Natural killer cell (primary cell): ENCODE data around the gene RBM45. TPM values are rescaled to one million over a fixed set of nuclear protein-coding genes. Genes with fewer than 3 reads are reported as not detected.

ENCODE experiments used
- ATAC-seq, 3 donors: fragments of 150-1000 bp in 2 of 3; fragments of 200-7000 bp in 1 of 3; cut with Tn5 transposase; 1 replicate in 1 of 3; 2 replicates in 2 of 3; pipeline ENCODE4 v1.10.0; 2021; ENCODE audit warnings: mild to moderate bottlenecking in 2 of 3, moderate library complexity in 2 of 3
- DNase-seq, 2 donors: peaks; one replicate each; pipeline versions ENCODE4 v3.0.0 to v3.0.0-alpha.2; 2013 to 2021; ENCODE audit warnings: mixed read lengths in 1 of 2
- H3K27ac ChIP-seq: one replicate; pipeline ENCODE4 v1.5.1; 2013; ENCODE audit warnings: mild to moderate bottlenecking, low read length
- H3K27me3 ChIP-seq: one replicate; pipeline ENCODE4 v1.6.1; 2013; ENCODE audit warnings: low read length; ENCODE audit not compliant: control insufficient read depth, insufficient read depth
- H3K36me3 ChIP-seq: one replicate; pipeline ENCODE4 v1.6.1; 2013; ENCODE audit warnings: low read length; ENCODE audit not compliant: control insufficient read depth, insufficient read depth
- H3K4me1 ChIP-seq: one replicate; pipeline ENCODE4 v1.6.1; 2013; ENCODE audit warnings: low read length; ENCODE audit not compliant: control insufficient read depth, insufficient read depth
- H3K4me3 ChIP-seq: one replicate; pipeline ENCODE4 v1.5.1; 2013; ENCODE audit warnings: low read length
- H3K9me3 ChIP-seq: one replicate; pipeline ENCODE4 v1.6.1; 2013; ENCODE audit warnings: low read length; ENCODE audit not compliant: control insufficient read depth, insufficient read depth
- H3K27ac Mint-ChIP-seq, 2 donors: one replicate each; pipeline ENCODE4 v1.8.0; 2022; ENCODE audit warnings: mild to moderate bottlenecking in 2 of 2, mixed read lengths in 2 of 2, moderate library complexity in 1 of 2
- H3K27me3 Mint-ChIP-seq, 2 donors: one replicate each; pipeline ENCODE4 v1.8.0; 2022; ENCODE audit warnings: low read depth in 2 of 2, mixed read lengths in 2 of 2
- H3K36me3 Mint-ChIP-seq: one replicate; pipeline ENCODE4 v1.8.0; 2022; ENCODE audit warnings: mixed read lengths
- H3K4me1 Mint-ChIP-seq, 2 donors: one replicate each; pipeline ENCODE4 v1.8.0; 2022; ENCODE audit warnings: mixed read lengths in 2 of 2
- H3K4me3 Mint-ChIP-seq: one replicate; pipeline ENCODE4 v1.8.0; 2022; ENCODE audit warnings: mild to moderate bottlenecking, moderate library complexity, mixed read lengths
- H3K9me3 Mint-ChIP-seq, 2 donors: one replicate each; pipeline ENCODE4 v1.8.0; 2022; ENCODE audit warnings: mixed read lengths in 2 of 2
- CTCF ChIP-seq: fragments of 200-600 bp; IDR thresholded peaks from one replicate; pipeline ENCODE4 v1.8.0; 2022; ENCODE audit warnings: antibody characterized with exemption
- WGBS: methylation state at CpG from one replicate; pipeline ENCODE4 v1.1.7; 2013; ENCODE audit warnings: missing lambda C conversion rate; ENCODE audit not compliant: insufficient coverage; 5-methylcytosine and 5-hydroxymethylcytosine counted together
- intact Hi-C: fragments of 100-400 bp; cut with micrococcal nuclease; formaldehyde crosslinking; loops from one replicate; pipeline ENCODE4 v1.14.2; 2022
- total RNA-seq, 4 donors: library from RNA; stranded (reverse); fragments of 120-200 nt in 1 of 4; gene quantifications; one replicate each; pipeline versions ENCODE4 v1.2.3 to v1.2.4, GENCODE V29; 2013 to 2022

Gene RBM45
- total RNA-seq, 3 donors from 2014 or later (not counting 1 experiment from before 2014, with no cell fraction given), result 7.8 to 10.9 (median 9.1) TPM

GRCh38 chr2:178163395-178163794 is 51.2 kb downstream of the RBM45 start:
- Mint-ChIP-seq H3K27me3 (peaks cover 0 to 26% of the 10 kb centered on the region in 2 donors), H3K36me3 (no peaks in the 10 kb centered on the region), H3K9me3 (no peaks in the 10 kb centered on the region), H3K27ac (no peak overlapping the region), H3K4me1 (no peaks in the 10 kb centered on the region), H3K4me3 (no peak overlapping the region)
- Histone ChIP-seq H3K27ac (no peak overlapping the region), H3K4me1 (no peaks in the 10 kb centered on the region), H3K36me3 (no peaks in the 10 kb centered on the region), H3K4me3 (no peak overlapping the region), H3K27me3 (no peaks in the 10 kb centered on the region), H3K9me3 (no peaks in the 10 kb centered on the region)
- intact Hi-C loops, result no loop called here
- TF ChIP-seq CTCF, result no peak
- WGBS, result 75% methylated on average over 4 of the region's 4 CpGs
- ATAC-seq (no peak), DNase-seq (no peak)

- Mint-ChIP-seq H3K4me3 (no peak overlapping the region), H3K36me3 (no peaks in the 10 kb centered on the region), H3K9me3 (no peaks in the 10 kb centered on the region), H3K27me3 (peaks cover 0 to 24% of the 10 kb centered on the region in 2 donors), H3K27ac (no peak overlapping the region), H3K4me1 (no peaks in the 10 kb centered on the region)
- 0% methylated on average over 1 of the region's 1 CpG for WGBS
- no peak for TF ChIP-seq CTCF
- H3K4me1 ChIP-seq, result no peaks in the 10 kb centered on the region
- H3K36me3 ChIP-seq, result no peaks in the 10 kb centered on the region
- H3K27ac ChIP-seq, result no peak overlapping the region
- DNase-seq (no peak), ATAC-seq (no peak)
- intact Hi-C loops, result no loop called here
- H3K27me3 ChIP-seq, result no peaks in the 10 kb centered on the region
- H3K9me3 ChIP-seq, result no peaks in the 10 kb centered on the region
- no peak overlapping the region for H3K4me3 ChIP-seq
These were observed 51.7 kb downstream of the RBM45 start for GRCh38 chr2:178163911-178164310.

- no peaks in the 10 kb centered on the region for H3K4me1 ChIP-seq
- TF ChIP-seq CTCF, result no peak
- H3K9me3 ChIP-seq, result no peaks in the 10 kb centered on the region
- Mint-ChIP-seq H3K4me1 (no peaks in the 10 kb centered on the region), H3K9me3 (no peaks in the 10 kb centered on the region), H3K36me3 (no peaks in the 10 kb centered on the region), H3K4me3 (no peak overlapping the region), H3K27me3 (peaks cover 8 to 13% of the 10 kb centered on the region in 2 donors), H3K27ac (no peak overlapping the region)
- H3K36me3 ChIP-seq, result no peaks in the 10 kb centered on the region
- DNase-seq, result no peak
- no peak overlapping the region for H3K4me3 ChIP-seq
- no CpG with 5 or more reads among the region's 1 CpG for WGBS
- no peak for ATAC-seq
- no peak overlapping the region for H3K27ac ChIP-seq
- intact Hi-C loops, result no loop called here
- H3K27me3 ChIP-seq, result peaks cover 3% of the 10 kb centered on the region
These were observed 61.4 kb downstream of the RBM45 start for GRCh38 chr2:178173657-178174056.

- Histone ChIP-seq H3K36me3 (no peaks in the 10 kb centered on the region), H3K4me3 (no peak overlapping the region), H3K27ac (no peak overlapping the region), H3K9me3 (no peaks in the 10 kb centered on the region), H3K4me1 (no peaks in the 10 kb centered on the region), H3K27me3 (peaks cover 3% of the 10 kb centered on the region)
- no peak for TF ChIP-seq CTCF
- Mint-ChIP-seq H3K4me3 (no peak overlapping the region), H3K36me3 (no peaks in the 10 kb centered on the region), H3K27ac (no peak overlapping the region), H3K9me3 (no peaks in the 10 kb centered on the region), H3K4me1 (no peaks in the 10 kb centered on the region), H3K27me3 (peaks cover 5 to 13% of the 10 kb centered on the region in 2 donors)
- no peak for ATAC-seq
- intact Hi-C loops, result no loop called here
- no peak for DNase-seq
- 90% methylated on average over 1 of the region's 1 CpG for WGBS
These were observed 64.9 kb downstream of the RBM45 start for GRCh38 chr2:178177066-178177679.
